OCI-LY3 (cell line): ENCODE data around the gene STRIP1.

ENCODE experiments used
- H2AFZ ChIP-seq: fragments of 200-600, 300-600 bp; shearing (Covaris generic); 2 replicates; pipeline ENCODE4 v1.6.0; 2014; ENCODE audit warnings: antibody characterized with exemption, low read depth, low read length
- H3K27ac ChIP-seq: fragments of 200-600, 300-600 bp; sonication (generic); 2 replicates; pipeline ENCODE4 v1.5.1; 2014; ENCODE audit warnings: mild to moderate bottlenecking, low read length, moderate library complexity, mixed read lengths
- H3K27me3 ChIP-seq: fragments of 200-600, 300-600 bp; sonication (generic); 2 replicates; pipeline ENCODE4 v1.6.1; 2014; ENCODE audit warnings: low read depth, low read length, mixed read lengths
- H3K36me3 ChIP-seq: fragments of 200-600, 300-600 bp; sonication (generic); replicated peaks from 2 replicates; pipeline ENCODE3; 2014; ENCODE audit warnings: low read depth, low read length, mixed read lengths
- H3K4me1 ChIP-seq: fragments of 300-600, 200-600 bp; sonication (generic); 2 replicates; pipeline ENCODE4 v1.6.1; 2014; ENCODE audit warnings: low read length, mixed read lengths
- H3K4me2 ChIP-seq: fragments of 200-600, 300-600 bp; sonication (generic); 2 replicates; pipeline ENCODE4 v1.6.1; 2014; ENCODE audit warnings: low read length, mixed read lengths
- H3K4me3 ChIP-seq: fragments of 300-600, 200-600 bp; sonication (generic); 2 replicates; pipeline ENCODE4 v1.5.1; 2014; ENCODE audit warnings: antibody characterized with exemption, mild to moderate bottlenecking, low read length, moderate library complexity
- H3K79me2 ChIP-seq: fragments of 300-600, 200-600 bp; shearing (Covaris generic); 2 replicates; pipeline ENCODE4 v1.6.1; 2014; ENCODE audit warnings: mild to moderate bottlenecking, low read length, mixed read lengths
- H3K9ac ChIP-seq: fragments of 300-600, 200-600 bp; shearing (Covaris generic); 2 replicates; pipeline ENCODE4 v1.6.0; 2014; ENCODE audit warnings: mild to moderate bottlenecking, low read length, moderate library complexity
- H3K9me3 ChIP-seq: fragments of 200-600, 300-600 bp; shearing (Covaris generic); 2 replicates; pipeline ENCODE4 v1.6.1; 2014; ENCODE audit warnings: low read length, mixed read lengths; ENCODE audit not compliant: insufficient read depth
- H4K20me1 ChIP-seq: fragments of 200-600, 300-600 bp; sonication (generic); 2 replicates; pipeline ENCODE4 v1.6.1; 2016; ENCODE audit warnings: low read length, mixed read lengths; ENCODE audit not compliant: insufficient read depth
- CTCF ChIP-seq: fragments of 200-600, 300-600 bp; sonication (generic); IDR thresholded peaks from 2 replicates; pipeline ENCODE4 v1.5.1; 2014; ENCODE audit warnings: antibody characterized with exemption, low read length, low read depth
- EZH2phosphoT487 ChIP-seq: fragments of 200-600 bp; shearing (Covaris generic); IDR thresholded peaks from 2 replicates; pipeline ENCODE4 v1.6.1; 2018; ENCODE audit warnings: antibody characterized with exemption, mixed run types, low read depth

The STRIP1 gene

GRCh38 chr1:109989506-109990301 lies 44.7 kb upstream of the STRIP1 start:
- Histone ChIP-seq H2AFZ (no peak overlapping the region), H3K27ac (no peak overlapping the region), H3K79me2 (peaks cover 69% of the 10 kb centered on the region), H3K4me2 (peak overlapping the region; percentile 38), H3K27me3 (no peaks in the 10 kb centered on the region), H3K4me1 (peaks cover 24% of the 10 kb centered on the region), H3K9me3 (no peaks in the 10 kb centered on the region), H3K9ac (no peak overlapping the region), H3K4me3 (no peak overlapping the region), H3K36me3 (no peaks in the 10 kb centered on the region), H4K20me1 (peaks cover 33% of the 10 kb centered on the region)
- TF ChIP-seq CTCF, result no peak
- no peak for TF ChIP-seq EZH2phosphoT487

- Histone ChIP-seq H3K4me2 (peak overlapping the region; percentile 38; the same call in 1 of the 2 replicates), H3K9ac (no peak overlapping the region), H3K79me2 (peaks cover 65% of the 10 kb centered on the region), H3K27ac (no peak overlapping the region), H3K27me3 (no peaks in the 10 kb centered on the region), H3K4me1 (peaks cover 24% of the 10 kb centered on the region), H3K4me3 (no peak overlapping the region), H2AFZ (no peak overlapping the region), H4K20me1 (peaks cover 35% of the 10 kb centered on the region), H3K36me3 (no peaks in the 10 kb centered on the region), H3K9me3 (no peaks in the 10 kb centered on the region)
- no peak for TF ChIP-seq EZH2phosphoT487
- TF ChIP-seq CTCF, result no peak
Observed at GRCh38 chr1:109990302-109990653, 44.1 kb upstream of the STRIP1 start.

GRCh38 chr1:109991400-109991925 lies 43.0 kb upstream of the STRIP1 start:
- H3K4me1 ChIP-seq, result peaks cover 15% of the 10 kb centered on the region
- no peak overlapping the region for H3K4me2 ChIP-seq
- TF ChIP-seq CTCF, result no peak
- TF ChIP-seq EZH2phosphoT487, result no peak
- peaks cover 26% of the 10 kb centered on the region for H4K20me1 ChIP-seq
- peaks cover 53% of the 10 kb centered on the region for H3K79me2 ChIP-seq
- H3K36me3 ChIP-seq, result no peaks in the 10 kb centered on the region
- no peak overlapping the region for H2AFZ ChIP-seq
- no peak overlapping the region for H3K27ac ChIP-seq
- H3K27me3 ChIP-seq, result no peaks in the 10 kb centered on the region
- no peak overlapping the region for H3K9ac ChIP-seq
- H3K4me3 ChIP-seq, result no peak overlapping the region
- no peaks in the 10 kb centered on the region for H3K9me3 ChIP-seq

- Histone ChIP-seq H2AFZ (no peak overlapping the region), H3K27ac (no peak overlapping the region), H3K4me2 (no peak overlapping the region), H3K36me3 (no peaks in the 10 kb centered on the region), H3K4me1 (peaks cover 15% of the 10 kb centered on the region), H3K27me3 (no peaks in the 10 kb centered on the region), H3K4me3 (no peak overlapping the region), H3K9ac (no peak overlapping the region), H3K9me3 (no peaks in the 10 kb centered on the region), H4K20me1 (peaks cover 15% of the 10 kb centered on the region), H3K79me2 (peaks cover 35% of the 10 kb centered on the region)
- no peak for TF ChIP-seq EZH2phosphoT487
- TF ChIP-seq CTCF, result no peak
Observed at GRCh38 chr1:109993885-109994284, 40.5 kb upstream of the STRIP1 start.
